Skin epidermis (tissue), 12 donors: Measurements from ENCODE around the gene C1QC.
"Not testable (repeated sequence)": the region's sequence is repeated elsewhere in the genome, so short reads cannot be mapped to it uniquely, and the experiment has no call there.

Source experiments
- H3K27ac ChIP-seq, 21 experiments: fragments of 200-600 bp; sonication (generic) in 11 of 21; one replicate each; pipeline ENCODE4 v1.5.0; 2020; ENCODE audit warnings: mild to moderate bottlenecking in 3 of 21, inconsistent platforms in 2 of 21, moderate library complexity in 2 of 21
- H3K4me3 ChIP-seq, 7 experiments: fragments of 200-600 bp; sonication (generic) in 2 of 7; one replicate each; pipeline ENCODE4 v1.5.0; 2020; ENCODE audit warnings: inconsistent platforms in 2 of 7, mild to moderate bottlenecking in 2 of 7, moderate library complexity in 1 of 7

C1QC gene

DNA sequence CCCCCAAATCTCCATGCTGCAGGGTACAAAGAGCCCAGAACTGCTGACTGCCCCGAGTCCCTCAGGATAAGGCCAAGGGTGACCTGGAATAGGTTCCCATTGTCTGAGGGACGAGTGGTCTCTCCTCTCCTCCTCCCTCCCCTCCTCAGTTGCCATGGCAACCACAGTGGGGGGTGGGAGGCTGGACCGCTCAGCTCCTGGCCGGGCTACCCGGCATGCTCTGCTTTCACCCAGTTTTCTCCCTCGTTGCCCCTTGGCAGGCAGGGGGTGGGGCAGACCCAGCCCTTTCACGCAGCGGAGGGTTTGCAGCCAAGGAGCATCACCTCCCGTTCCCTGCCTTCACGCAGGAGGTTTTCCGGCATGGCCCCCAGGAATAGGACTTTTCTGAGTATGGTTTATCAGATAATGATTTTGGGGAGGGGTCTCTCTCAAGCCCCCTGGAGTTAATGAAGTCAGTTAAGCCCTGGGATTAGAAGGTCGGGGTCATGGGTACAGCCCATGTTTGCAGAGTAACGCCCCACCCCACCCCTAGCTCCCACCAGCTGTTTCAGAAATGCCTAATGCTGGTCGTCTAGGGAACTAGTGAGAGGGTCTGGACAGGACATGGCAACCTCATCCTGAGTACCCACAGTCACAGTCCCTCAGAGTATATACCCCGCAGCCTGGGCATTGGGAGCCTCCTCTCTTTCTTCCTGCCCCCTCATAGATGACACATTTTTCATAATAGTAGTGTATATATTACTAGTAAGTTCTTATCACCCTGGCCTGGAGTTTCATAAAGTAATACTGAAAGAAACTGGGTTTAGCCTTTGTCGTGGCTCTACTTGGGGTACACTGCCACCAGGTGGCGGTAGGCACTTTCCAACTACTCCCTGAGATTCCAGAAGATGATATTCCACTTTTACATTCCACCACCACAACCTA lies 30.3 kb downstream of the C1QC start:
- H3K4me3 ChIP-seq: no peak overlapping the region

DNA sequence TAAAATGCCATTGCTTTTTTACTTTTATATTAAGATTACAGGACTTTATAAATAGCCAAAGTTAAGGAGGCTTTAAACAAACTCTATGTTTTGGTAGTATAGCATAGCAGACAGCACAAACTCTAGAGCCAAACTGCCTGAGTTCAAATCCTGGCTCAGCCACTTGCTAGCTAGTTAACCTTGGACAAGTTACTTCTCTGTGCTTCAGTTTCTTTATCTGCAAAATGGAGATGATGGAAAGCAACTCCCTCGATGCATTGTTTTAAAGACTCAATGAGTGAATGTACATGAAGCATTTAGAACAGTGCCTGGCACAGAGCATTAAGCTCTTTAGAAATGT lies 30.9 kb downstream of the C1QC start:
- H3K27ac ChIP-seq: no peak overlapping the region
- no peak overlapping the region for H3K4me3 ChIP-seq

More for the DNA sequence above, 30.3 kb downstream of the C1QC start:
- H3K27ac ChIP-seq: no peak overlapping the region

DNA sequence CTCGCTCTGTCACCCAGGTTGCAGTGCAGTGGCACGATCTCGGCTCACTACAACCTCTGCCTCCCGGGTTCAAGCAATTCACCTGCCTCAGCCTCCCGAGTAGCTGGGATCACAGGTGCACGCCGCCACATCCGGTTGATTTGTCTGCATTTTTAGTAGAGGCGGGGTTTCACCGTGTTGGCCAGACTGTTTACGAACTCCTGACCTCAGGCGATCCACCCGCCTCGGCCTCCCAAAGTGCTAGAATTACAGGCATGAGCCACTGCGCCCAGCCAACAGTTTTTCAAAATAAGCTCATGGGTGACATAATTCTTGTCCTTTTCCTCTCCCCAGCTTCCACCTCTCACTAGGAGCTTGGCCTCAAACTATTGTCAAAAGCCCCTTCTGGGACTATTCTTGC lies 32.7 kb downstream of the C1QC start:
- not testable (repeated sequence) for H3K4me3 ChIP-seq, H3K27ac ChIP-seq

DNA sequence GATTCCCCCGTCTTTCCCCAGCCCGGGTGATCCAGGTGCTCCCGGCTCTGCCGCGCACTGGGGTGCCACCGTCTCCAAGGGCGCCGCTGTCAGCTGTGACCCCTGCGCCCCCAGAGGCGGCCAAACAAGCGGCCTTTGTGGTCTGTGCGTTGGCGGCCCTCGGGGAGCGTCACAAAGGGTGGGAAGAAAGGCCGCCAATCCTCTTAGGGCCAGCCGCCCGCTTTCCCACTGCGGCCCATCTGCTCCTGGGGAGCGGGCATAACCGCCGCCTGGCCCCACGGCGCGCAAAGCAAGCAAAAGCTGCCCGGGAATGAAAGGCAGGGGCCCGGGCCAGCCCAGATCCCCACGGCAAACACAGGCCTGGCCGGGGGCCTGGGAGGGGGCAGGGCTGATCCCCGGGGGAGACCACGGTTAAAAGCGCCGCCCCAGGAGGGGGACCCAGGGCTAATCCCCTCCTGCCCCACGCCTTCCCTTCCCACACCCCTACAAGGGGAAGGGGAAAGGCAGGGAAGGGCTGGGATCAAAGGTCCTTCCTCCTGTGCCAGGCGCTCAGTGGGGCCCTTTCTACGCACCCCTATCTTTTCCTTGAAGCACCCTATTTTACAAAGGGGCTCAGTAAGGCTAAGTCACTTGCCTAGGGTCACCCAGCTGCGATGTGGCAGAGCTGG lies 33.6 kb downstream of the C1QC start:
- no peak overlapping the region for H3K27ac ChIP-seq
- no peak overlapping the region for H3K4me3 ChIP-seq

DNA sequence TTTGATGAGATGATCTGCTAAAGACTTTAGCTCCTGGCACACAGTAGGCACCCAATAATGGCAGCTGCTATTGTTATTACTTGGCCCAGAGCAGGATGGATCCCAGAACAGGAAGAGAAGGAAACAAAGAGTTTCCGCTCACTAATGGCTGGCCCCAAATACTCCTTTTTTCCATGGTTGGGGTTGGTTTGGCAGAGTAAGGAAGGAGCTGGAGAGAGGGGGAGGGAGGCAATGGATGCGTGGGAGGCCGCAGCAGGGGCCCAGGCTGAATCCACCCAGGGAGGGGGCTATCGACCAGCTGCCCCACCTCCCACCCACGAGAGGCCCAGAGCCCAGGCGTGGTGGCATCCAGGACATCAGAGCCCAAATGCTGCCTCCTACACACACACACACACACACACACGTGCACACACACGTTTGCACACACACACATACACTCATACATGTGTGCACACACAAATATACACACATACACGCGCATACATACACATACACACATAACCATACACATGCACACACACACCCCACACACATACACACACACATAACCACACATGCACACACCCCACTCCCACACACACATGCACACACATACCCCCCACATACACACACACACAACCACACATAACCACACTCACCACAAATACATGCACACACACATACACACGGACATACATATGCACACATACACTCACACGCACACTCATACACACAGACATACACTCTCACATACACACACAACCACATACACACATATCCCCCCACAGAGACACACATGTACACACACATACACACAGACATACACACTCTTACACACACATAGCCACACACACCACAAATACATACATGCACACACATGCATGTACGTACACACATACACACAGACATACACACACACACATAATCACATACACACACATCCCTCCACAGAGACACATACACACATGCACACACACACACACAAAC lies 34.8 kb downstream of the C1QC start:
- no peak overlapping the region for H3K4me3 ChIP-seq
- no peak overlapping the region for H3K27ac ChIP-seq

DNA sequence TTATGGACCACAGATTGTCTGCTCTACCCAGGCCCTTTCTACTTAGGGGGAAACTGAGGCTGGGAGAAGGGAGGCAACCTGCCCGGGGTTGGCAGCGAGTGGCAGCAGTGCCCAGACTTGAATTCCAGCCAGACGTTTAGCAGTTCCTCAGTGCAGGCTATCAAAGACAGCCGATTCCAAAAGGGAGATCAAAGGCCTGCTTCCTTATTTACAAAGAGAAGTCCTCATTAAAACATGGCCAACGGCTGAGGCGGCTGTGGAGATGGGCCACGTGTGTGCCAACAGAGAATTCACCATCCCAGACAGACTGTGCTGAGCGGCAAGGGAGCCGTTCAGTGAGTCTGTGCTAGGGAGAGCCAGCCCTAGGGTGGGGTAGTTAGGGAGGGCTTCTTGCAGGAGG lies 37.3 kb downstream of the C1QC start:
- no peak overlapping the region for H3K27ac ChIP-seq
- no peak overlapping the region for H3K4me3 ChIP-seq

DNA sequence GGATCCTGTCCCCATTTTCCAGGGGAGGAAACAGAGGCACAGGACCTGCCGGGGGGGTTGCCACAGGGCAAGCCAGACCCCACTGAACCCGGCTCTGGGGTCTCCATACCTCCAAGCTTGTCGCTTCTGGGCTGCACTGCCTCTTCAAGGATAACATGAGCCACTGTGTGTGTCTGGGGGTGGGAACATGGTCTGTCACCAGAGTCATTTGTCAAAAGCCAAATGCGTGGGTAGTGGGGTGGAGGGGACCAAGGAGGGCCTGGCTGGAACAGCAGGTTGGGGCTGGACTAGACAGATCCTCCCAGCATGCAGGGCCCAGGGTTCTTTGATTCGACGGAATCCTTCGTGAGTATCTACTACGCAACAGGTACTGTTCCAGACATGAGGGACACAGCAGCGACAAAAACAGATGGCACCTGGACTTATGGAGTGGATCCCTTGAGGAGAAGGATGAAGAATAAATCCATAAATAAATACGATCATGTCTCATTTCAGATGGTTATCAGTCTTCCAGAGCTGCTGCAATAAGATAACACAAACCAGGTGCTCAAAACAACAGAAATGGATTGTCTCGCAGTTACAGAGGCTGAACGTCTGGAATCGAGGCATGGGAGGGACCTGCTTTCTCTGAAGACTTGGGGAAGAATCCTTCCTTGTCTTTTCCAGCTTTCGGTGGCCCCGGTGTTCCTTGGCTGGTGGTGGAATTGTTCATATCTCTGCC lies 38.3 kb downstream of the C1QC start:
- Histone ChIP-seq H3K4me3 (no peak overlapping the region), H3K27ac (no peak overlapping the region)

DNA sequence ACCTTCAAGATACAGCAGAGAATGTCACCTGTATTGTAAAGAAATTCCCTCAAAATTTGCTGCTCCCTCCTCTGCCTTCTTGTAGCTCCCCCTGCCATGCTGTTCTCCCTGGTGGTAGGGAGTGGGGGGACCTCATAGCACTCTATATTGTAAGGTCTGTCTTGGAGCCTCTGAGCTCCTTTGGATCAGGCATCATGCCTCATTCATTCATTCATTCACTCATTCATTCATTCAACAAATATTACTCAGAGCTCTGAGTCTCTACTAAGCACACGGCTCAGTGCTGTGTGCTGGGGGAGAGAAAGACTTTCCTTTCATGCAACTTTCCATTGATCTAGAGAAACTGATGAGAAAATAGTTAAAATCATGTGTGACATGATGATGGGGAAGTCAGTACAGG lies 40.1 kb downstream of the C1QC start:
- H3K4me3 ChIP-seq: no peak overlapping the region
- H3K27ac ChIP-seq: no peak overlapping the region

DNA sequence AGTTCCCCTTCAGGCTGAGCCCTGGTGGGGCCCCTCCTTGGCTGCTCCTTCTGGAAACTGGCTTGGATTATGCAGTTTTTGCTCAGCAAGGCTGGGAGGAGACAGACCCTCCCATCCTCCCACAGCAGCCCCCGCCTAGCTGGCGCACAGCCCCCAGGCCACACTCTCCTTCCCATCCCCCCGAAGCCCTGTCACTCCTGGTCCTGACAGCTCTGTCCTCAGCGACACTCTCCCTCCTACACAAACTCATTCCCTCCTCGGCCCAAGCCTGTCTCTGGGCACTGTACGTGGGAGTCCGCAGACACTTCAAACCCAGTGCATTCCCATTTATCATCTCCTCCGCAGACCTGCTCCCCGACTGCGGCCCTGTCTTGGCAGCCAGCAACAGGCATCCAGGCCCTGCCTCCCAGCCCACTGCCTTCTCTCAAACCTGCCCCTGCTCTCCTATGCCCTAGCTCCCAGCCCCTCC lies 42.2 kb downstream of the C1QC start:
- Histone ChIP-seq H3K27ac (no peak overlapping the region), H3K4me3 (no peak overlapping the region)

DNA sequence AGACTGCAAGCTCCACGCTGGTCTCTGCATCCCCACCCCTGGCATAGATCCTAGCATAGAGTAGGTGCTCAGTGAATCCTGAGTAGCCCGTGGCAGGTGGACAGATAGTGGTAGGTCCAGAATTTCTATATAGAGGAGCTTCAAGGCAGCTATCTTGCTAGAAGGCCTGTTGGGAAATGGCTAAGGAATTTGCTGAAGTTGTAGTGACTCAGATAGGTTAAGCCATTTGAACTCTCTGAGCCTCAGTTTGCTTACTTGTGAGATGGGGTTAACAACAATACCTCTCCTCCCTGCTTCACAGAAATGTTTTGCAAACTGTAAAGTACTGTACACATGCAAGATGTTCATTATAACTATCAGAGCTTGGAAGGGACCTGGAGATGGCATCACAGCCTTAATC lies 43.8 kb downstream of the C1QC start:
- H3K27ac ChIP-seq: no peak overlapping the region
- no peak overlapping the region for H3K4me3 ChIP-seq

DNA sequence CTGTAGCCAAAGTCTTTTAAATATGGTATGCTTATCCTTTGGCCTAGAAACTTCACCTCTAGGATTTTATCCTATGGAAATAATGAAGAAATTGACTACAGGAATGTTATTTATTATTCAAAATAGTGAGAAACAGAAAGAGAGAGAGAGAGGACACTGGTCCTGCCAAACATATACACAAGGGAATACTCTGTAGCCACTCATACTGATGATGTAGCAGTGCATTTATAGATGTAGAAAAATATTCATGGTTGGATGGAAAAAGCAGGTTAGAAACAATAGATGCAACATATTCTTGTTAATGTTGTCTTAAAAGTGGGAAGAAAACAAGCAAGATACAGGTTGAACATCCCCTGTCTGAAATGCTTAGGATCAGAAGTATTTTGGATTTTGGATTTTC lies 45.0 kb downstream of the C1QC start:
- H3K4me3 ChIP-seq: no peak overlapping the region
- no peak overlapping the region for H3K27ac ChIP-seq

DNA sequence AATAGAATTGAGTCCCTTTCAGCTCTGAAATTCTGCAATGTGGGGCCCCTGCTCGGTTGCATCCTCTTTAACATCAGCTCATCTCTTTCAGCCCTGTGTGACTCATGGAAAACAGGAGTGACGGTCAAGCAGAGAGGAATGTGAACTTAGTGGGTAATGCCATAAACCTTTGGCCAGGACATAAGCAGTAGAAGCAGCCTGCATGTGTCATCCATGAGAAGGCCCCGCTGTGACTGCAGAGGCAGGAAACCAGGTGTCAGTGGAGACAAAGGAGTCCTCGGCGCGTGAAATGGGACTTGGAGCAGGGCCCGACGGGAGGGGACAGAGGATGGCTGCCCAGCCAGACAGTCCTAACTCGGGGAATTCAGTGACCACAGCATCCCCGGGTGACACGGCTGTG lies 46.1 kb downstream of the C1QC start:
- Histone ChIP-seq H3K27ac (no peak overlapping the region), H3K4me3 (no peak overlapping the region)

DNA sequence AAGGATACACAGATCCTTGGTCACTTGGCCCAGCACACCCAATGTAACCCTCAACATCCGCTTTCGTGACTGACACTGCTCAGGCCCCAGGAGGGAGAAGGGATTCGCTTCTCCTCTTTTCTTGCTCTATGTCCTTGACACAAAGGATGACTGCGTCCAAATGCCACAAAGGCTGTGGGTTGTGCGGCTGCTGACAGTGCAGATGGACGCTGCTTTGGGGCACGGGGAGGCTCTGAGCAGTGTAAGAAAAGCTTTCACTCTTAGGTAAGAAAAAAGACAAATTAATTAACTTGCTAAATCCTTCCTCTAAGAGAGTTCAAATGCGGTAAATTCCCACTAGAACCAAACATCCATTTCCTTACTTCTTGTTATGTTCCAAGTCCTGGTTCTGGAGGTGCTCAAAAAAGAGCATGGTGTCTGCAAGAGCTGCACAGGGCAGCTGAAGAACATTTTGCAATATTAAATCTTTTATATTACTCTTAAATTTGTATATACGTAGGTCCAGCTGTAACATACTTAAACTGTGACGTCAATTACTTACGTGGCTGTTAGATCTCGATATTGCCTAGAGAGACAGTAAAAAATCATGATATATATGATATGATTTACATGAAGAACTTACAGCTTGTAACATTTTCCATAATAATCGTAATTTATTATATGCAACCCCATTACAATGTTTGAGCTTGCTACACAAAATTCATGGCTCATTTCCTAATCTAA lies 47.8 kb downstream of the C1QC start:
- Histone ChIP-seq H3K27ac (no peak overlapping the region), H3K4me3 (no peak overlapping the region)

DNA sequence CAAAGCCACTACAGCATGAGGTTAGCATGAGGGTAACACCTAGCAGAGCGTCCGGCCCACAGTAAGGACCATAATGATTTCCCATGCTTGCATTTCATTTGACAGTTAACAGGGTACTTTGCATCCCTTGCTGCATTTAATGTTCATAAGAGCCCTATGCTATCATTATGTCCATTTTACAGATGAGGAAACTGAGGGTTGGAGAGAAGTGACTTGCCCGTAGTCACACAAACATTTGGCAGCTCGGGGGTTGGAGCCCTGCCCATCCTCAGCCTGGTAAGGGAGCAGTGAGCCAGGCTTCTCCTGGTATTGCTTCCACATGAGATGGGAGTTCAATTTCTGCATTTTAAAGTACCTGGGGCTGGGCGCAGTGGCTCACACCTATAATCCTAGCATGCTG lies 50.7 kb downstream of the C1QC start:
- Histone ChIP-seq H3K27ac (no peak overlapping the region), H3K4me3 (no peak overlapping the region)

DNA sequence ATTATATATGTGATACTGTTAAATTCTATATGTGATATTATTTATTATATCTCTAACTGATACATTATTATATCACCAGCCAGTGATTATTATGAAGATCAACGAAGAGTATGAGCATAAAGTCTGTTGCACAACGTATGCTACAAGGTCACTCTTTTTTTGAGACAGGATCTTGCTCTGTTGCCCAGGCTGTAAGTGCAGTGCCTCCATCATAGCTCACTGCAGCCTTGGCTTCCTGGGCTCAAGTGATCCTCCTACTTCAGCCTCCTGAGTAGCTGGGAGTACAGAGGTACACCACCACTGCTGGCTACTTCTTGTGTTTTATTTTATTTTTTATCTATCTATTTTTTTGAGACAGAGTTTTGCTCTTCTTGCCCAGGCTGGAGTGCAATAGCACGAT lies 53.2 kb downstream of the C1QC start:
- Histone ChIP-seq H3K27ac (no peak overlapping the region), H3K4me3 (no peak overlapping the region)
